Fibroblast of pulmonary artery (primary cell): Measurements from ENCODE around the gene CD47.

Experiments
- DNase-seq: peaks from one replicate; pipeline ENCODE4 v3.0.0-alpha.2; 2010; ENCODE audit warnings: low read depth
- H3K4me3 ChIP-seq: replicated peaks from 2 replicates; pipeline ENCODE4 v1.5.1; 2011; ENCODE audit warnings: low read depth, mild to moderate bottlenecking, control low read depth, low read length, moderate library complexity
- CTCF ChIP-seq: IDR thresholded peaks from 2 replicates; pipeline ENCODE4 v1.5.1; 2011; ENCODE audit warnings: mild to moderate bottlenecking, control low read depth, low read length, inconsistent platforms; ENCODE audit errors: missing control alignments

The CD47 gene

GRCh38 chr3:108098003-108098370 is 7.2 kb upstream of the CD47 start:
- no peak for DNase-seq
- no peak overlapping the region for H3K4me3 ChIP-seq
- no peak for TF ChIP-seq CTCF

DNA sequence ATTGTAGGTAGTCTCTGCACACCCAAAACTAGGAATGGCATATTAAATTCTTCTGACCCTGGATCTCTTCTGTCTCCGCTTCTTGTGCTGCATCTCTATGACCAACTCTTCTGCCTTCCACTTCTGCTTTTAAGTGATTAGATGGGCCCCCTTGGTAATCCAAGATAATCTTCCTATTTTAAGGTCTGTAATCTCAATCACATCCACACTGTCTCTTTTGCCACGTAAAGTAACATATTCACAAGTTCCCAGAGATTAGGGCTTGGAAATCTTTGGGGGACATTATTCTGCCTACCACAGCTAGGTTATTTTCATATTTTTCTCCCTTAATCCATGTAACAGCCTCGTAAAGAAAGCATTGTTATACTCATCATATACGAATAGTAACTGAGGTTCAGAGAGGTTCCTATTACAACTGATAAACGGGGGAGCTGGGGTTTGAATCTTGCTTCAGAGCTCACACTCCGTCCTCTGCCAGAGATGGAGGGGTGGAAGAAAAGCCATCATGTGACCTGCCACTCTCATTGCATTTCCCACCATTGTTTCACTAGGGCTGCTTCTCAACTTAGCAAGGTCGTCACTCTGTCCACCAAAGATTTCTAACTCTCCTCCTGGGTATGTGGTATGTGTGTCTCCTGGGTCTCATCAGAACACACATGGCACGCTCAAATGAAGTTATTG is 6.6 kb upstream of the CD47 start:
- no peak overlapping the region for H3K4me3 ChIP-seq
- DNase-seq = no peak
- TF ChIP-seq CTCF = no peak

GRCh38 chr3:108096532-108097321 is 5.9 kb upstream of the CD47 start:
- no peak for DNase-seq

DNA sequence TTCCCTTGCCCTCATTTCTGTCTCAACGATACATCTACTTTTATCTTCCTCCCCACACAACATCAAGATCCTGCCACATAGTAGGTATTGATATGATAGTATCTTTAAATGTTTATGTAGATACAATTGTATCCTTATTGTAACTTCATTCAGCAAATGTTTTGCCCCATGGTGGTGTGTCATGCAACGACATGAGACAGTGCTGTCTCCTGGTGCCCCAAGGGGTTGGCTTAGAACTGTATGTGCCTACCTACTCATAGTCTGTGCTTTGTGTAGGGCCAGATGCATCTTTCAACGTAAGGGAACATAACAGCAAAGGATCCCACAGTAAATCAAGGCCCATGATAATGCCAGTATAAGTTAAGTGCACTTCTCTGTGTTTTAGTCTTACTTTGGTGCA is 2.8 kb upstream of the CD47 start:
- no peak overlapping the region for H3K4me3 ChIP-seq
- no peak for DNase-seq
- TF ChIP-seq CTCF = no peak

More at GRCh38 chr3:108096532-108097321, 5.9 kb upstream of the CD47 start:
- H3K4me3 ChIP-seq = no peak overlapping the region
- no peak for TF ChIP-seq CTCF

GRCh38 chr3:108093021-108093420 is 2.2 kb upstream of the CD47 start:
- no peak for TF ChIP-seq CTCF
- DNase-seq = no peak
- H3K4me3 ChIP-seq = no peak overlapping the region

GRCh38 chr3:108092501-108092900 is 1.7 kb upstream of the CD47 start:
- H3K4me3 ChIP-seq = no peak overlapping the region
- DNase-seq = no peak
- no peak for TF ChIP-seq CTCF
